ENCODE data around the gene CDK5R1.
A peak's percentile ranks its signal among the peaks of the same experiment; 100 is the strongest.
"Not testable (repeated sequence)": the region's sequence is repeated elsewhere in the genome, so short reads cannot be mapped to it uniquely, and the experiment has no call there.

CDK5R1 gene

GRCh38 chr17:32486701-32487472 is at the start of gene CDK5R1:
TSS of gene CDK5R1 (plus strand) at chr17:32486993. CDS start at chr17:32487621, 628 bp downstream.
- no peak for FAIRE-seq
- peak; percentile 84 for DNase-seq (ENCODE audit: insufficient read length, low spot score)

GRCh38 chr17:32440722-32441121 is 46.1 kb upstream of the CDK5R1 start:
- DNase-seq (ENCODE audit: insufficient read length, low spot score) = no peak
- no peak for FAIRE-seq

- no peak for DNase-seq (ENCODE audit: insufficient read length, low spot score)
- FAIRE-seq = no peak
These were observed 44.9 kb upstream of the CDK5R1 start for GRCh38 chr17:32441886-32442285.

- FAIRE-seq = no peak
- DNase-seq (ENCODE audit: insufficient read length, low spot score) = no peak
These were observed 42.9 kb upstream of the CDK5R1 start for GRCh38 chr17:32443827-32444300.

GRCh38 chr17:32444301-32445073 is 42.3 kb upstream of the CDK5R1 start, which contains the start of gene PSMD11:
TSS of gene PSMD11 (plus strand) at chr17:32444510. CDS start at chr17:32444524, 14 bp downstream.
- DNase-seq (ENCODE audit: insufficient read length, low spot score) (peak; percentile 95), FAIRE-seq (peak; percentile 93)

GRCh38 chr17:32445074-32445415 is 41.7 kb upstream of the CDK5R1 start:
- DNase-seq (ENCODE audit: insufficient read length, low spot score) (no peak), FAIRE-seq (peak; percentile 47)

DNA sequence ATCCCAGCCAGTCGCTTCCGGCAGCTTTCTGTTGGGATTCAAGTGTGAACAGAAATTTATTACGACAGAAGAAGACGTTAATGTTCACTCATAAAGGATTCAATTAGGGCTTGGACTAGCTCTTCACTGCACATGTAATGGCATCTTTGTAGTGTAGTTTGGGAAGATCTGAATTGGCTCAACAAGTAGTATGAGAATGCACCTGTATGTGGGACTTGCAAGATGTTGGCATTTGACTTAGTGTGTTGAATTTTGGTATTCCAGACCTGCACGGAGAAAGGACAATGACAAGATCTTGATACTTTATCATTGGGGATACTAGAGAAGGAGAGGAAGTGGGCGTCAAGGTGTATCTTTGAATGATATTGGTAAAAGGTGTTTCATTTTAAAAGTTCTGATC is 41.3 kb upstream of the CDK5R1 start:
- FAIRE-seq (no peak), DNase-seq (ENCODE audit: insufficient read length, low spot score) (no peak)

DNA sequence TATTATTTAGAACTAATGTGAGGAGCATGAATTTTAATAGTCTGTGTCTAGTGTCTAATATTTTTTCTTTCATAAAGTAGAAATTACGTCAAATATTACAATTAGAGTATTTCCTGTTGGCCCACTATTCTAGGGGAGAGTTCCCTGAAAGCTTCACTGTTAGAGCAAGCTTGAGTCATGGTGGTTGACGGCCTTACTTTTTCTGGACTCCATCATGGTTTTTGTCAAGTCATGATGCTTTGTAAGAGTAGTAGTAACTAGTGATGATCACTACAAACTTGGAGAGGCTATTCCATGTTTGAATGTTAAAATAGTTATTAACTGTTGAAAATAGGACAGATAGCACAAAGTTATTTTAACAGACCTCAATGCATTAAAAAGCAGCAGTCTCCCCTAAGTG is 40.8 kb upstream of the CDK5R1 start:
- DNase-seq (ENCODE audit: insufficient read length, low spot score) (no peak), FAIRE-seq (no peak)

DNA sequence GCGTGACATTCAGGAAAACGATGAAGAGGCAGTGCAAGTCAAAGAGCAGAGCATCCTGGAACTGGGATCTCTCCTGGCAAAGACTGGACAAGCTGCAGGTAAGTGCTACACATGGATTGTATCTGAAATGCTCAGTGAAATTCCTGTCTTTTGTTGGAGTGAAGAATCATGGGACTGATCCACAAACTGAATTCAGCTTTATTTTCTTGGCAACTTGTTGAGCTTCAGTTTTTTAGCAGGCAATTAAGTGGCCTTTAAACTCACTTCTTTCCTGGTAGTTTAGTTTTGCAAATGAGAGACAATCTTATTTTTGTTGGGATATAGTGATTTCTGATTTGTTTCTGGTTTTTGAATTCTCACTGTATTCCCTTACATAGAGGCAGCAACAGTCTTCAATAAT is 39.8 kb upstream of the CDK5R1 start:
- peak; percentile 55 for FAIRE-seq

GRCh38 chr17:32449963-32450362 is 36.8 kb upstream of the CDK5R1 start:
- DNase-seq (ENCODE audit: insufficient read length, low spot score) = no peak
- no peak for FAIRE-seq

More for the DNA sequence above, 39.8 kb upstream of the CDK5R1 start:
- DNase-seq (ENCODE audit: insufficient read length, low spot score) = no peak

DNA sequence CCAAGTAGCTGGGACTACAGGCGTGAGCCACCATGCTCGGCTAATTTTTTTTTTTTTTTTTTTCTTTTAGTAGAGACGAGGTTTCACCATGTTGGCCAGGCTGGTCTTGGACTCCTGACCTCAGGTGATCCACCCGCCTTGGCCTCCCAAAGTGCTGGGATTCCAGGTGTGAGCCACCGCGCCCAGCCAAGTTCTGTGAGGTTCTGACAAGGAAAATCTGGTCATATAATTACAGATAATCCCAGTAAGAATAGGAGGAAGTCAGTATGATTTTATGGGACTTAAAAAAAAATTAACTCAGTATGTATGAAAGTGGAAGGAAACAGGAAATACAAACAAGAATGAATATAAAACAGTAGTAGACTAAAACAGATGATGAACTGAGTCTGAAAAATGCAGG is 36.4 kb upstream of the CDK5R1 start:
- not testable (repeated sequence) for FAIRE-seq

DNA sequence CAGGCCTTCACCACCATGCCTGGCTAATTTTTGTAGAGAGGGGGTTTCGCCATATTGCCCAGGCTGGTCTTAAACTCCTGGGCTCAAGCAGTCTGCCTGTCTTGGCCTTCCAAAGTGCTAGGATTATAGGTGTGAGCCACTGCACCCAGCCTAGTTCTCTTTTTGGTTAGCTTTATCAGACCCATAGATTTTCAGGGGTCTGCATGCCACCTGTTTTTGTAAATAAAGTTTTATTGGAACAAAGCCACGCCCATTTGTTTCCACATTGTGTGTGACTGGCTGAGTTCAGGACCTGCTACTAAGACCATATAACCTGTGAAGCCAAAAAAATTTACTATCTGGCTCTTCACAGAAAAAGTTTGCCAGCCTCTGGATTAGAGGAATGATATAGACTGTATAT is 34.9 kb upstream of the CDK5R1 start:
- no peak for DNase-seq (ENCODE audit: insufficient read length, low spot score)
- FAIRE-seq = no peak

More for the DNA sequence above, 36.4 kb upstream of the CDK5R1 start:
- DNase-seq (ENCODE audit: insufficient read length, low spot score) = not testable (repeated sequence)

GRCh38 chr17:32452281-32452680 is 34.5 kb upstream of the CDK5R1 start:
- FAIRE-seq = no peak
- no peak for DNase-seq (ENCODE audit: insufficient read length, low spot score)

DNA sequence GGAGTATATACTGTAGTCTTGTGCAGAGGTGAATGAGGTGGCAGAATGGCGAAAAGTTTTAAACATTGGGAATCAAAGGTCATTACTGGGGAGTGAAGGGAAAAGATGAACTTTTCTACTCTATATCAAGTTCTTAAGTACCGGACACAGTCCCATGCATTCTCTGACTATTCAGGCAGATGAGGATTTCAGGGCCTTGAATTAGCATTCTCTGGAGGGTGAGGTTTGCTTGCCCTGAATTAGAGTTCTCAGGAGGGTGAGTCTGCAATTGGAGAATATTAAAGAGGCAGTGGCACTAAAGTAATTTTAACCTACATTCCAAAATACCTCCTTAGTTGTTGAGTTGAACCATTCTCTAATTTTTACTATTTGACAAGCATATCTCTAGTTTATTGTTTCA is 33.4 kb upstream of the CDK5R1 start:
- no peak for FAIRE-seq
- no peak for DNase-seq (ENCODE audit: insufficient read length, low spot score)

DNA sequence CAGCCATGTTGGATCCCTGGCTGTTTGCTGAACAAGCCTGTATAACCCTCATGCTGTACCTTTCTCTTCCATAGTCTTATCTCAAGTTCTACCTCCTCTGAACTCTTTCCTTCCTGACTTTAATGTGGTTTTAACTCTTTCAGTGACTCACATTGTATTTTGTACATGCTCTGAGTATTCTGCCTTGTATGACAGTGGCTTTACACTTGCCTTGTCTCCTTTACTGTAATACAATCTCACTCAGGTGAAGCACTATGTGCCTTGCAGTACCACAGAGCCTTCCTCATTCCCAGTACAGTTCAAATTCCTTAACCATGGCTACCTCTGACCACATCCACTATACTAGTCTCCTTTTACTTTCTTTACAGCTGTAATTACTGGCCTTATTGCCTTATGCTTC is 28.4 kb upstream of the CDK5R1 start:
- DNase-seq (ENCODE audit: insufficient read length, low spot score) (no peak), FAIRE-seq (no peak)

- no peak for FAIRE-seq
These were observed 26.7 kb upstream of the CDK5R1 start for GRCh38 chr17:32460054-32460453.

DNA sequence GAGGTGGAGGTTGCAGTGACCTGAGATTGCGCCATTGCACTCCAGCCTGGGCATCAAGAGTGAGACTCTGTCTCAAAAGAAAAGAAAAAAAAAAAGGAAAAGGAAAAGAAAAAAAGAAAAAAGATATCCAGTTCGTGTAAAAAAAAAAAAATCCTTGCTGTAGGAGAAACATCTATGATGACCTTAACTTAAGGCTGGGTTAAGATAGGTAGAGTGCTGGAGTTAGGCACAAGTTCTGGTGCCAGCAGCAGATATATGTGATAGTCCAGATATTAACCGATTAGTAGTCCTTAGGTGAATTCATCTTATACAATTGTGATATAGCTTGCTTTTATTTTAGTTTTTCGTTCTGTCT is 25.3 kb upstream of the CDK5R1 start:
- no peak for DNase-seq (ENCODE audit: insufficient read length, low spot score)
- FAIRE-seq = no peak

More at GRCh38 chr17:32460054-32460453, 26.7 kb upstream of the CDK5R1 start:
- DNase-seq (ENCODE audit: insufficient read length, low spot score) = no peak

- FAIRE-seq = peak; percentile 74
- DNase-seq (ENCODE audit: insufficient read length, low spot score) = peak; percentile 31
These were observed 24.8 kb upstream of the CDK5R1 start for GRCh38 chr17:32461853-32462617.

DNA sequence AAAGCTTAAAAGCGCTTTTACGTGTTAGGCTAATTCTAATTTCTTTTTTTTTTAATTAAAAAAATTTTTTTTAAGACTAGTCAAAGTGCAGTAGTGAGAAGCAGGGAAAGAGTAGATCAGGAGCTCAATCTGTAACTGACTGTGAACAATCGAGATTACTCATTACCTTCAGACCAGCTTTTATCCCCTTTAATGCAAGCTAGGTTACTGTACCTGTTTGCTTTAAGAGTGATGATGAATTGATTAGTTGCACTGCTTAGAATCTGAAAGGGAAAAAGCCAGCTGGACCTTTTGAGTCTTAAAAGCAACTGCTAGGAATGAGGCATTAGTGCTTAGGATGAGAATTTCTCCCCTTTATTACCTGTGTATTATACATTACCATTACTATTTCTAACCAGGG is 23.5 kb upstream of the CDK5R1 start:
- DNase-seq (ENCODE audit: insufficient read length, low spot score) (no peak), FAIRE-seq (peak; percentile 37)

- DNase-seq (ENCODE audit: insufficient read length, low spot score) (no peak), FAIRE-seq (no peak)
These were observed 22.4 kb upstream of the CDK5R1 start for GRCh38 chr17:32464374-32464773.

DNA sequence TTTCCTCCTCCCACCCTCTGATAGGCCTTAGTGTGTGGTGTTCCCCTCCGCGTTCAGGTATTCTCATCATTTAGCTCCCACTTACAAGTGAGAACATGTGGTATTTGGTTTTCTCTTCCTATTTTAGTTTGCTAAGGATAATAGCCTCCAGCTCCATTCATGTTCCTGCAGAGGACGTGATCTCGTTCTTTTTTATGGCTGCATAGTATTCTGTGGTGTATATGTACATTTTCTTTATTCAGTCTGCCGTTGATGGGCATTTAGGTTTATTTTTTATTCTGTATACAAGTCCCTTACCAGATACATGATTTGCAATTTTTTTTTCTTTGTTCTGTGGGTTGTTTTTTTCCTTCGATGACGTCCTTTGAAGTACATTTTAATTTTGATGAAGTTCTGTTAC is 18.8 kb upstream of the CDK5R1 start:
- DNase-seq (ENCODE audit: insufficient read length, low spot score) (no peak), FAIRE-seq (no peak)
